Stimulated activated CD4-positive, alpha-beta T cell treated with anti-CD3 and anti-CD28 coated beads, Interleukin-2, amount 100 ng/mL, for 24 hours (primary cell): Measurements from ENCODE around the gene ABHD2.
"Not testable (repeated sequence)": the region's sequence is repeated elsewhere in the genome, so short reads cannot be mapped to it uniquely, and the experiment has no call there.

Source experiments
- DNase-seq, 2 donors: peaks; one replicate each; pipeline ENCODE4 v3.0.0-alpha.2; 2020

ABHD2 gene

DNA sequence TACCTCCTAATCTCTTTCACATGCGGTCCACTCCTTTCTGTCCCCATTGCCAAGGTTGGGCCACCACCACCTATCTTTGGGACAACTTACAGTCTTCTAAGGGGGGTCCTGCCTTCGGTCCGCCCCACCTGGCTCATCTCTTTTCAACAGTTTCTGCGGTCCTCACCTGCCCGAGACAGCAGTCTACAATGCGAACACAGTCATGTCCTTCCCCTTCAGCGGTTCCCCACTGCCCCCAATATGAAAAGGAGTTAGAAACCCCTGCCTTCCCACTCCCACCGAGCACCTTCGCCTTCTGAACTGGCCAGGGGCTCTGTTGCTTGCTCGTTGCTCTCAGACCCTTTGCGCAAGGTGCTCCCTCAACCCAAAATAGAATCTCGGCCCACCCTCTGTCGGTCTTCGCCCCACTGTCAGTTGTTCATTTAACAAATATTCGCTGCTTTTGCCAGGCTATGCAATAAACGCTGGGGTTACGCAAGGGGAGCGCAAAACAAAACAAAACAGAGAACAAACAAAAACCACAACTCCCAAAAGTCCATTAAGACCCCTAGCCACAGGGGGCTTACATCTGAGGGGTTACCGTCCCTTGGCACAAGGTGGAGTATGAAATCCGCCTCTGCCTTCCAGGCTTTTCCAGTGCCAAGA, 154.9 kb downstream of the ABHD2 start:
- DNase-seq: peak in 1 of 2 donors; percentile 23

DNA sequence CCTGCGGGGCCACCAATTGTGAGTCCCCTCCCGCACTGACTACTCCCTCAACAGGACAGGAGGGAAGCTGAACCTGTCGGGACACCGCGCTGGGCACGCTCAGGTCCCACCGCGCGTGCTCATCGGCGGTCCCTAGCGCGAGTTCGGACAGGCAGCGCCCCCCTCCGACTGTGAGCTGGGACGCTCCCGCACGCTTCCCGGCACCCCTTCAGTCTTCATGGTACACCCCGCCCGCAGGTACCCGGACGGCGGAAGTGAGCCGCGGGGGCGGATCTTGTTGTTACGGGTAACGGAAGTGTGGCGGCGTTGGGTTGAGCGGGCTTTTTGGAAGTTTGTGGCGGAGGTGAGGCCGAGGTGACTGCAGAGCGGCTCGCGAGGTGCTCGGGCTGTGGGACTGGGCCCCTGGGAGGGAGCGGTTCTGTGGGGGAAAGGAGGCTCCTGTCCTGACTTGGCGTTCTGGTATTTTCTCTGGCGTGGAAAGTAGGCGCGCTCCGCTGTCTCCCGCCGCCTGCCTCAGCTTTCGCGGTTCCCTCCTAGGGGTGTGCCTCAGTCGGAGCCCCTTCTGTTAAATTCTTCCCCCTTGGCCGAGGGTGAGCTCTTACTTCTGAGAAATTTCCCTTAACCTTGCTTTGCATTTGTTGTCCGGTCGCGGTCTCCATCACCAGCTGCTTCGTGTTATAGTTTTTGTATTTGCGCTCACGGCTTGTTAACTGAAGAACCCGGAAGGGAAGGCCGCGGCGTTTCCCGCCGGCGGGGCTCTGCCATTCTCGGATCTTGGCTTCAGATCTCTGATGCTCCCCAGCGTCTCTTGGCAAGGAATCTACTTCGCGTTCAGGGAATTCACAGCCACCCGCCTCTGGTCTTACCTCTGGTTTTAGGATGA, 155.7 kb downstream of the ABHD2 start, which contains the start of gene FANCI:
TSS of gene FANCI (plus strand) at position 289 of the 883 bp plus-strand sequence. CDS start 3,669 bp downstream, outside the sequence.
- DNase-seq: peak; percentile 99

DNA sequence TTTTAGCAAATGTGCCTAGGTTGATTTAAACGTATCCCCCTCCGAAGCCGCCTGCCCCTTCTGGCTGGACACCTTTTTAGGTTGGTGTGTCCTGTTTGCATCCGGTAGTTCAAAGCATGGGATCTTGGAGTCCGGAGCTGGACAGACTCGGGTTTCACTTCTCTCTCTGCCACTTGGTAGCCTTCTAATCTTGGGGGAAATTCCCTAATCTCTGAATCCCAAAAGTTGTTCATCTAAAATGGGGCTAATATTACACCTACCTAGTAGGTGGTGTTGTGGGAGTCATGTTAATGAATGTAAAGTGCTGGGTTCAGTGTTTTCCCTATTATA, 156.3 kb downstream of the ABHD2 start:
- no peak for DNase-seq

DNA sequence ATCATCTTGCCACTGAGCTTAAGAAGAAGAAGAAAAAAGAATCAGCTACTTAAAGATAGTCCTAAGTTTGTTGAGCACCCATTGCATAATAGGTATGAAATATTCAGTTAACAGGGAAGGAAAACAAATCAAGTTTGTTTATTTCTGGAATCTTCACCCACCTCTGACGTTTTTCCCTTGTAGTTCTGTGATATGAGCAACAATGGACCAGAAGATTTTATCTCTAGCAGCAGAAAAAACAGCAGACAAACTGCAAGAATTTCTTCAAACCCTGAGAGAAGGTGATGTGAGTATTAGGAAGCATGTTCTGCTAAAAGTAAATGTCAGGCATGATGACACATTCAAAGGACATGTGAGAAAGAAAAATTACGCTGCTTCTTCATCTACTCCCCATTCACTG, 159.2 kb downstream of the ABHD2 start:
- no peak for DNase-seq

DNA sequence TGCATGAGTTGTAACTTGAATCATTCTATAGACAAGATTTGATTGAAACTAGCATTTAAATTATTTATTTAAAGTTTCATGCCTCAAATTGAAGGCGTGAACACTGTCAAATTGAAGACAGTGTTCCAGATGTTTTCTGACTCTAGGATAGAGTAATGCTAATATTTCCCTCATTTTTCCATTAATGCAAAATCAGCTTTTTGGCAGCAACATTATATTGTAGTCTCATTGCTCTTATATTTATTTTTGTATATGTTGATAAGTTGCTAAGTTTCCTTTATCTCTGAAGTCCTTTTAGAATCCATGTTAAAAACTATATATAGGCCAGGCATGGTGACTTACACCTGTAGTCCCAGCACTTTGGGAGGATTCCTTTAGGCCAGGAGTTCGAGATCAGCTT, 160.3 kb downstream of the ABHD2 start:
- no peak for DNase-seq

DNA sequence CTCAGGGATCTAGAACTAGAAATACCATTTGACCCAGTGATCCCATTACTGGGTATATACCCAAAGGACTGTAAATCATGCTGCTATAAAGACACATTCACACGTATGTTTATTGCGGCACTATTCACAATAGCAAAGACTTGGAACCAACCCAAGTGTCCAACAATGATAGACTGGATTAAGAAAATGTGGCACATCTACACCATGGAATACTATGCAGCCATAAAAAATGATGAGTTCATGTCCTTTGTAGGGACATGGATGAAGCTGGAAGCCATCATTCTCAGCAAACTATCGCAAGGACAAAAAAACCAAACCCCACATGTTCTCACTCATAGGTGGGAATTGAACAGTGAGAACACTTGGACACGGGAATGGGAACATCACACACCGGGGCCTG, 161.9 kb downstream of the ABHD2 start:
- not testable (repeated sequence) for DNase-seq
